AG04450 (cell line): Measurements from ENCODE around the gene LARP6. TPM values are rescaled to one million over a fixed set of nuclear protein-coding genes. Genes with fewer than 3 reads are reported as not detected.
"Not testable (repeated sequence)": the region's sequence is repeated elsewhere in the genome, so short reads cannot be mapped to it uniquely, and the experiment has no call there.

Experiments used
- CTCF ChIA-PET: fragments of 300-600, 350-600 bp; formaldehyde crosslinking; extraction: SDS; loops from one replicate; lab custom pipeline; 2022; ENCODE audit warnings: antibody characterized with exemption, inconsistent platforms; lab: Charles Lee
- POLR2A ChIA-PET: fragments of 350-600 bp; formaldehyde crosslinking; extraction: SDS; loops from one replicate; lab custom pipeline; 2021; ENCODE audit warnings: antibody characterized with exemption, inconsistent platforms; lab: Yijun Ruan, JAX
- DNase-seq: peaks from one replicate; pipeline ENCODE4 v3.0.0-alpha.2; 2011; ENCODE audit warnings: low read depth, low spot score
- H3K27ac ChIP-seq: one replicate; pipeline ENCODE4 v1.5.1; 2012; ENCODE audit warnings: low read depth, low read length, control low read depth
- H3K27me3 ChIP-seq: one replicate; pipeline ENCODE4 v1.6.0; 2012; ENCODE audit warnings: low read length; ENCODE audit not compliant: control insufficient read depth, insufficient read depth
- H3K4me3 ChIP-seq: 2 replicates; pipeline ENCODE4 v1.5.1; 2011; ENCODE audit warnings: mild to moderate bottlenecking, low read depth, low read length, control low read depth
- H3K9me3 ChIP-seq: 2 replicates; pipeline ENCODE4 v1.5.1; 2012; ENCODE audit warnings: low read length; ENCODE audit not compliant: control insufficient read depth, insufficient read depth
- polyA plus RNA-seq: library from polyadenylated mRNA; depleted of rRNA; stranded (reverse); fragments of >200 nt; gene quantifications from 2 replicates; pipeline ENCODE4 v1.2.3, GENCODE V29; 2011
- TF ChIP-seq, protein P1 (sequence below): IDR thresholded peaks from 2 replicates; pipeline ENCODE4 v1.5.1; 2011; ENCODE audit warnings: low read depth, low read length, control low read depth, inconsistent platforms

The LARP6 gene
- polyA plus RNA-seq, 1 experiment = 235 TPM

DNA sequence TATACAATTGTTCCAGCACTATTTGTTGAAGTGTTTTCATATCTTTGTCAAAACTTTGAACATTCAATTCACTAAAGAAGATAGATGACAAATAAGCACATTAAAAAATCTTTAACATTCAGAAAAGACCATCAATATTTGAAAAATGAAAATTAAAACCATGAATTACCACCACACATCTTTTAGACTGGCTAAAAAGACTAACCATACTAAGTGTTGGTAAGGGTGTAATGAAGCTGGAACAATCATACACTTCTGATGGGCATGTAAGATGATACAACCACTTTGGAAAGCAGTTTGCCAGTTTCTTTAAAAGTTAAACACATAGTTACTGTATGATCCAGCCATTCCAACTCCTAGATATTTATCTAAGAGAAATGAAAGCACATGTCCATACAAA lies 33.7 kb downstream of the LARP6 start:
- Histone ChIP-seq H3K9me3 (no peaks in the 10 kb centered on the region), H3K27ac (no peak overlapping the region), H3K4me3 (no peak overlapping the region), H3K27me3 (no peaks in the 10 kb centered on the region)
- POLR2A ChIA-PET = no interaction called here
- CTCF ChIA-PET = no interaction called here
- TF ChIP-seq, protein P1, sequence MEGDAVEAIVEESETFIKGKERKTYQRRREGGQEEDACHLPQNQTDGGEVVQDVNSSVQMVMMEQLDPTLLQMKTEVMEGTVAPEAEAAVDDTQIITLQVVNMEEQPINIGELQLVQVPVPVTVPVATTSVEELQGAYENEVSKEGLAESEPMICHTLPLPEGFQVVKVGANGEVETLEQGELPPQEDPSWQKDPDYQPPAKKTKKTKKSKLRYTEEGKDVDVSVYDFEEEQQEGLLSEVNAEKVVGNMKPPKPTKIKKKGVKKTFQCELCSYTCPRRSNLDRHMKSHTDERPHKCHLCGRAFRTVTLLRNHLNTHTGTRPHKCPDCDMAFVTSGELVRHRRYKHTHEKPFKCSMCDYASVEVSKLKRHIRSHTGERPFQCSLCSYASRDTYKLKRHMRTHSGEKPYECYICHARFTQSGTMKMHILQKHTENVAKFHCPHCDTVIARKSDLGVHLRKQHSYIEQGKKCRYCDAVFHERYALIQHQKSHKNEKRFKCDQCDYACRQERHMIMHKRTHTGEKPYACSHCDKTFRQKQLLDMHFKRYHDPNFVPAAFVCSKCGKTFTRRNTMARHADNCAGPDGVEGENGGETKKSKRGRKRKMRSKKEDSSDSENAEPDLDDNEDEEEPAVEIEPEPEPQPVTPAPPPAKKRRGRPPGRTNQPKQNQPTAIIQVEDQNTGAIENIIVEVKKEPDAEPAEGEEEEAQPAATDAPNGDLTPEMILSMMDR = no peak
- no peak for DNase-seq

DNA sequence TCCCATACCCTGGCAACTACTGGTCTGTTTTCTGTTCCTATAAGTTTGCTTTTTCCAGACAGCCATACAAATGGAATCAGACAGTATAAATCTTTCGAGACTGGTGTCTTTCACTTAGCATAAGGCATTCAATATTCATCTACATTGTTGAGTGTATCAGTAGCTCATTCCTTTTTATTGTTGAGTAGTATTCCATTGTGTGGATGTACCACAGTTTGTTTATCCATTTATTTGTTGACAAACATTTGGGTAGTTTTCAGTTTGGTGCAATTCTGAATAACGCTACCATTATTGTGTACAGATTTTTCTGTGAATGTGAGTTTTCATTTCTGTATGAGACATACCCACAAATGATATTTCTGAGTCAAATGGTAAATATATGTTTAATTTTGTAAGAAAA lies 35.4 kb downstream of the LARP6 start:
- Histone ChIP-seq H3K4me3 (no peak overlapping the region), H3K27me3 (no peaks in the 10 kb centered on the region), H3K9me3 (peaks cover 4% of the 10 kb centered on the region; the same call in 1 of the 2 replicates), H3K27ac (no peak overlapping the region)
- POLR2A ChIA-PET = no interaction called here
- CTCF ChIA-PET = no interaction called here
- no peak for DNase-seq
- TF ChIP-seq, protein P1 = no peak

DNA sequence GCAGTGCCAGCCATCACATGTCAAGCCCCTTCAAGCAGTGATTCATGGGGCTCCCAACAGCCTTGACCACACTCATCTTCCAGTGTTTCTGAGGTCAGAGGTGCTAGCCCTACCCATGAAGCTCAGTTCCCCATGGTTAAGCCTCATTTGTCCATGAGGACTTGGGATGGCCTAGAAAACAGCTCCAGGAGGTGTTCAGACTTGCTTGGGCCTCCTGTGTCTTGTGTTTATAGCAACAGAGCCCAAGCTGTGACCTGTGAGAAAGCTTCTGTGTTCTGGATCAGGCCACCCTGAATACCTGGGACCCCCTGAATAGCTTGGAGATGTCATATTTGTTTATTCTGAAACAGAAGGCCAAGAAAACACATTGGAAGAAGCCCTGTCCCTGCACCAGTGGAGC lies 36.7 kb downstream of the LARP6 start:
- no peak overlapping the region for H3K27ac ChIP-seq
- ChIA-PET POLR2A (no interaction called here), CTCF (interaction anchor here (0.6 to 1.6 kb wide), 4 partner anchors 57 to 134 kb away, joined by 3 to 6 read pairs (median 3); no protein-coding TSS in a partner anchor)
- H3K27me3 ChIP-seq = no peaks in the 10 kb centered on the region
- no peak overlapping the region for H3K4me3 ChIP-seq
- peaks cover 5% of the 10 kb centered on the region; the same call in 1 of the 2 replicates for H3K9me3 ChIP-seq
- DNase-seq = no peak
- TF ChIP-seq, protein P1 = no peak

DNA sequence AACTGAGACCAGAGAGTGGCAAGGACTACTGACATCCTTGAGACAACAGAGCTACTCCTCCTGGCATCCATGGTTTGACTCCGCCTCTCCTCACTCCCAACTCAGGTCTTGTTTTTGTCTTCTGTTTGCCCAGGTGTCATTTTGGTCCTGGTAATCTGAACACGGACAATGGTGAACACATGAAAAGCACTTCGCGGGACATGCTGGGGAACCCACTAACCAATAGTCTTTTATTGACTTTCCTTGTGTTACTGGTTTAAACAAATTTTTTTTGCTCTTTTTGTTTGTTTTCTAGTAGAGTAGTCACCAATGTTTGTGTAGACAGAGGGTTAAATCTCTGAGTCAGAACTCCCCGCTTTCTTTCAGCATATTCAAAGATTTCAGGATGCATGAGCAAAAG lies 38.4 kb downstream of the LARP6 start:
- CTCF ChIA-PET = no interaction called here
- DNase-seq = no peak
- TF ChIP-seq, protein P1 = no peak
- peaks cover 5% of the 10 kb centered on the region; the same call in 1 of the 2 replicates for H3K9me3 ChIP-seq
- H3K4me3 ChIP-seq = no peak overlapping the region
- no peaks in the 10 kb centered on the region for H3K27me3 ChIP-seq
- H3K27ac ChIP-seq = no peak overlapping the region
- POLR2A ChIA-PET = no interaction called here

DNA sequence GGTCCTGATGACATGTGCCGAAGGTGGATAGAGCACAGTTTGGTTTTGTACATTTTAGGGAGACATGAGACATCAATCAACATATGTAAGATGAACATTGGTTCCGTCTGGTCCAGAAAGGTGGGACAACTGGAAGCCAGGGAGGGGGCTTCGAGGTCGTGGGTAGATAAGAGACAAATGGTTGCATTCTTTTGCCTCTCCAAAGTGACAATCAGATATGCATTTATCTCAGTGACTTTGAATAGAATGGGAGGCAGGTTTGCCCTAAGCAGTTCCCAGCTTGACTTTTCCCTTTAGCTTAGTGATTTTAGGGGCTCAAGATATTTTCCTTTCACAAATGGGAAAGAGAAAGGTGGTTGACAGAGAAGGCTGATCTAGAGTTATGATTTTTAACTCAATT lies 38.9 kb downstream of the LARP6 start:
- H3K27me3 ChIP-seq, POLR2A ChIA-PET, H3K4me3 ChIP-seq, DNase-seq, H3K27ac ChIP-seq, H3K9me3 ChIP-seq: not testable (repeated sequence)
- CTCF ChIA-PET = interaction anchor here (0.5 to 5.3 kb wide), 4 partner anchors 10 to 929 kb away, joined by 3 to 127 read pairs (median 28); no protein-coding TSS in a partner anchor
